H9 (cell line): ENCODE results near the gene INTS6. TPM values are rescaled to one million over a fixed set of nuclear protein-coding genes. Genes with fewer than 3 reads are reported as not detected.

Source experiments
- DNase-seq: peaks from one replicate; pipeline ENCODE4 v3.0.0-alpha.2; 2017
- H2AFZ ChIP-seq: one replicate; pipeline ENCODE4 v1.6.1; 2013; ENCODE audit warnings: mild to moderate bottlenecking, low read length, control low read depth, moderate library complexity
- H2AK5ac ChIP-seq: 2 replicates; pipeline ENCODE4 v1.6.1; 2013; ENCODE audit warnings: low read length, control low read depth, mixed read lengths; ENCODE audit not compliant: insufficient read length
- H2BK120ac ChIP-seq: one replicate; pipeline ENCODE4 v1.6.1; 2013; ENCODE audit warnings: low read depth, mild to moderate bottlenecking, low read length, control low read depth, inconsistent platforms; ENCODE audit not compliant: poor library complexity, severe bottlenecking
- H2BK12ac ChIP-seq: 2 replicates; pipeline ENCODE4 v1.6.1; 2013; ENCODE audit warnings: low read length, control low read depth, mixed read lengths, low read depth; ENCODE audit not compliant: insufficient read length
- H2BK15ac ChIP-seq: 2 replicates; pipeline ENCODE4 v1.6.1; 2013; ENCODE audit warnings: low read depth, low read length, control low read depth
- H2BK20ac ChIP-seq: one replicate; pipeline ENCODE4 v1.6.1; 2013; ENCODE audit warnings: low read depth, mild to moderate bottlenecking, low read length, control low read depth, inconsistent platforms; ENCODE audit not compliant: poor library complexity, severe bottlenecking
- H2BK5ac ChIP-seq: 2 replicates; pipeline ENCODE4 v1.6.1; 2013; ENCODE audit warnings: low read length, control low read depth, mixed read lengths; ENCODE audit not compliant: insufficient read length
- H3K14ac ChIP-seq: 2 replicates; pipeline ENCODE4 v1.6.1; 2013; ENCODE audit warnings: low read length, control low read depth; ENCODE audit not compliant: insufficient read depth
- H3K18ac ChIP-seq: 2 replicates; pipeline ENCODE4 v1.6.1; 2013; ENCODE audit warnings: low read depth, mild to moderate bottlenecking, mixed read lengths, low read length, control low read depth; ENCODE audit not compliant: insufficient read length
- H3K23ac ChIP-seq: 2 replicates; pipeline ENCODE4 v1.6.1; 2013; ENCODE audit warnings: low read length, control low read depth, mixed read lengths, low read depth; ENCODE audit not compliant: insufficient read length
- H3K23me2 ChIP-seq: 2 replicates; pipeline ENCODE4 v1.6.1; 2013; ENCODE audit warnings: low read depth, mild to moderate bottlenecking, mixed read lengths, low read length, control low read depth; ENCODE audit not compliant: insufficient read length, poor library complexity, severe bottlenecking
- H3K27ac ChIP-seq: 2 replicates; pipeline ENCODE4 v1.5.1; 2013; ENCODE audit warnings: low read length, control low read depth, mixed read lengths, low read depth; ENCODE audit not compliant: insufficient read length
- H3K27me3 ChIP-seq: 2 replicates; pipeline ENCODE4 v1.6.1; 2013; ENCODE audit warnings: low read length, control low read depth, inconsistent platforms; ENCODE audit not compliant: insufficient read depth
- H3K4ac ChIP-seq: 2 replicates; pipeline ENCODE4 v1.6.1; 2013; ENCODE audit warnings: low read depth, mild to moderate bottlenecking, control low read depth, inconsistent platforms, low read length, moderate library complexity
- H3K4me1 ChIP-seq: 2 replicates; pipeline ENCODE4 v1.6.1; 2013; ENCODE audit warnings: low read length, control low read depth, inconsistent platforms; ENCODE audit not compliant: insufficient read depth
- H3K4me2 ChIP-seq: 2 replicates; pipeline ENCODE4 v1.6.1; 2013; ENCODE audit warnings: low read length, control low read depth, mixed read lengths; ENCODE audit not compliant: insufficient read length, insufficient read depth
- H3K56ac ChIP-seq: 2 replicates; pipeline ENCODE4 v1.6.1; 2013; ENCODE audit warnings: low read depth, mild to moderate bottlenecking, mixed read lengths, low read length, control low read depth; ENCODE audit not compliant: insufficient read length
- H3K79me1 ChIP-seq: 2 replicates; pipeline ENCODE4 v1.6.1; 2013; ENCODE audit warnings: low read depth, mild to moderate bottlenecking, moderate library complexity, low read length, control low read depth, inconsistent platforms; ENCODE audit not compliant: insufficient read depth, poor library complexity, severe bottlenecking
- H3K79me2 ChIP-seq: 2 replicates; pipeline ENCODE4 v1.6.1; 2013; ENCODE audit warnings: low read length, control low read depth, inconsistent platforms; ENCODE audit not compliant: insufficient read depth
- H3K9ac ChIP-seq: 2 replicates; pipeline ENCODE4 v1.6.1; 2013; ENCODE audit warnings: low read length, control low read depth, mixed read lengths; ENCODE audit not compliant: insufficient read length; ENCODE audit errors: extremely low read depth
- H3K9me3 ChIP-seq: one replicate; pipeline ENCODE4 v1.6.1; 2013; ENCODE audit warnings: low read depth, low read length, inconsistent platforms; ENCODE audit not compliant: control insufficient read depth
- H3T11ph ChIP-seq: one replicate; pipeline ENCODE4 v1.6.1; 2013; ENCODE audit warnings: mild to moderate bottlenecking, low read length, control low read depth, inconsistent platforms
- H4K20me1 ChIP-seq: one replicate; pipeline ENCODE4 v1.6.1; 2013; ENCODE audit not compliant: control insufficient read depth, insufficient read length, insufficient read depth
- H4K5ac ChIP-seq: 2 replicates; pipeline ENCODE4 v1.6.1; 2013; ENCODE audit warnings: low read depth, mild to moderate bottlenecking, mixed read lengths, low read length, control low read depth; ENCODE audit not compliant: insufficient read length
- H4K8ac ChIP-seq: replicated peaks from 2 replicates; pipeline ENCODE4 v1.6.1; 2013; ENCODE audit warnings: low read length, control low read depth, mixed read lengths, low read depth; ENCODE audit not compliant: insufficient read length
- H4K91ac ChIP-seq: 2 replicates; pipeline ENCODE4 v1.6.1; 2013; ENCODE audit warnings: low read depth, mild to moderate bottlenecking, moderate library complexity, mixed read lengths, low read length, control low read depth; ENCODE audit not compliant: insufficient read length
- H3K27ac Mint-ChIP-seq, 3 experiments: 2 replicates in 2 of 3; 3 replicates in 1 of 3; pipeline ENCODE4 v1.8.0; 2020 to 2021; ENCODE audit warnings: mixed read lengths in 3 of 3, mild to moderate bottlenecking in 1 of 3, moderate library complexity in 1 of 3
- H3K27me3 Mint-ChIP-seq: 2 replicates; pipeline ENCODE4 v1.8.0; 2021; ENCODE audit warnings: low read depth, mild to moderate bottlenecking, moderate library complexity, mixed read lengths
- H3K36me3 Mint-ChIP-seq, 3 experiments: 2 replicates in 2 of 3; 3 replicates in 1 of 3; pipeline ENCODE4 v1.8.0; 2020 to 2021; ENCODE audit warnings: low read depth in 3 of 3, mixed read lengths in 3 of 3; ENCODE audit not compliant: insufficient read depth in 1 of 3
- H3K4me1 Mint-ChIP-seq, 2 experiments: 2 replicates each; pipeline ENCODE4 v1.8.0; 2020; ENCODE audit warnings: mixed read lengths in 2 of 2
- H3K4me3 Mint-ChIP-seq, 2 experiments: 2 replicates in 1 of 2; 3 replicates in 1 of 2; pipeline ENCODE4 v1.8.0; 2020 to 2021; ENCODE audit warnings: mild to moderate bottlenecking in 2 of 2, mixed read lengths in 2 of 2, moderate library complexity in 1 of 2
- H3K9me3 Mint-ChIP-seq, 2 experiments: 2 replicates in 1 of 2; 3 replicates in 1 of 2; pipeline ENCODE4 v1.8.0; 2020; ENCODE audit warnings: mild to moderate bottlenecking in 2 of 2, mixed read lengths in 2 of 2, moderate library complexity in 1 of 2
- CTCF ChIP-seq: fragments of 200-600 bp; sonication (generic); conservative IDR thresholded peaks from 3 replicates; pipeline ENCODE4 v1.8.0; 2021; ENCODE audit warnings: antibody characterized with exemption, mild to moderate bottlenecking
- WGBS: extraction: QIAGEN DNeasy Blood & Tissue Kit; methylation state at CpG from one replicate; pipeline ENCODE4 v1.1.7; 2013; ENCODE audit warnings: missing lambda C conversion rate, low lambda C conversion rate, mixed read lengths; ENCODE audit not compliant: insufficient read length; ENCODE audit errors: extremely low coverage; 5-methylcytosine and 5-hydroxymethylcytosine counted together
- total RNA-seq: library from RNA; stranded (reverse); gene quantifications from 2 replicates; pipeline ENCODE4 v1.2.1, GENCODE V29; 2021

The INTS6 gene
- total RNA-seq, 1 experiment from 2014 or later = 61.2 TPM

DNA sequence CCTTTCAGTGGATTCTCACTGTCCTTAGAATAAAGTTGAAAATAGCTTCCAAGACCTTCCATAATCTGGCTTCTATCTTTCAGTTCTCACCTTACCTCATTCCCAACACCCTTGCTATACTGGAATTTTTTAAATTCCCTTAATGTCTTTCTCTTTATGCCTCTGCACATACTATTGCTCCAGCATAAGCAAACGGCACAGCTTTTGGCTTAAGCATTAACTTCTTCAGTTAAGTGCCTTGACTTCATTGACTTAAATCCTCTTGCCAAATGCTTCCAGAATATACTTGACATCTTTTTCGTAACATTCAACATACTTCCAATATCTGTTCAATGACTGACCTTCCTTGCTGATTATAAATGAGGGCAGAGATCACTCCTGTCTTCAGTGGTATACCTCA, 79.4 kb downstream of the INTS6 start:
- Histone ChIP-seq H3K18ac (no peak overlapping the region), H3K27ac (no peak overlapping the region), H3K27me3 (no peaks in the 10 kb centered on the region), H2AFZ (no peak overlapping the region), H3K23me2 (no peaks in the 10 kb centered on the region), H3K79me1 (no peaks in the 10 kb centered on the region), H3K14ac (no peak overlapping the region), H2BK5ac (no peak overlapping the region), H4K5ac (no peak overlapping the region), H4K91ac (no peak overlapping the region), H2BK12ac (no peak overlapping the region), H3T11ph (no peak overlapping the region), H3K4me1 (no peaks in the 10 kb centered on the region; the same call in 1 of the 2 replicates), H3K9ac (no peak overlapping the region), H2BK120ac (no peak overlapping the region), H4K8ac (no peak overlapping the region), H4K20me1 (no peaks in the 10 kb centered on the region), H3K79me2 (no peaks in the 10 kb centered on the region), H2BK20ac (no peak overlapping the region), H2BK15ac (no peak overlapping the region), H3K4ac (no peak overlapping the region), H3K9me3 (no peaks in the 10 kb centered on the region), H2AK5ac (no peak overlapping the region), H3K23ac (no peak overlapping the region), H3K4me2 (no peak overlapping the region), H3K56ac (no peak overlapping the region)
- no peak overlapping the region for H3K4me3 Mint-ChIP-seq
- DNase-seq = no peak
- TF ChIP-seq CTCF = no peak
- no peaks in the 10 kb centered on the region for H3K4me1 Mint-ChIP-seq
- WGBS = no CpG with 5 or more reads among the region's 2 CpGs
- H3K36me3 Mint-ChIP-seq = peaks cover 27 to 44% (median 28%) of the 10 kb centered on the region in 3 experiments; a peak in 6 of 7 replicates
- no peak overlapping the region for H3K27ac Mint-ChIP-seq
- H3K9me3 Mint-ChIP-seq = no peaks in the 10 kb centered on the region
- H3K27me3 Mint-ChIP-seq = no peaks in the 10 kb centered on the region
